ENCODE measurements around the gene IL34.
"Not testable (repeated sequence)": the region's sequence is repeated elsewhere in the genome, so short reads cannot be mapped to it uniquely, and the experiment has no call there.

GRCh38 chr16:70670938-70671337 lies 24.6 kb downstream of the IL34 start:
- TF ChIP-seq, protein P1, sequence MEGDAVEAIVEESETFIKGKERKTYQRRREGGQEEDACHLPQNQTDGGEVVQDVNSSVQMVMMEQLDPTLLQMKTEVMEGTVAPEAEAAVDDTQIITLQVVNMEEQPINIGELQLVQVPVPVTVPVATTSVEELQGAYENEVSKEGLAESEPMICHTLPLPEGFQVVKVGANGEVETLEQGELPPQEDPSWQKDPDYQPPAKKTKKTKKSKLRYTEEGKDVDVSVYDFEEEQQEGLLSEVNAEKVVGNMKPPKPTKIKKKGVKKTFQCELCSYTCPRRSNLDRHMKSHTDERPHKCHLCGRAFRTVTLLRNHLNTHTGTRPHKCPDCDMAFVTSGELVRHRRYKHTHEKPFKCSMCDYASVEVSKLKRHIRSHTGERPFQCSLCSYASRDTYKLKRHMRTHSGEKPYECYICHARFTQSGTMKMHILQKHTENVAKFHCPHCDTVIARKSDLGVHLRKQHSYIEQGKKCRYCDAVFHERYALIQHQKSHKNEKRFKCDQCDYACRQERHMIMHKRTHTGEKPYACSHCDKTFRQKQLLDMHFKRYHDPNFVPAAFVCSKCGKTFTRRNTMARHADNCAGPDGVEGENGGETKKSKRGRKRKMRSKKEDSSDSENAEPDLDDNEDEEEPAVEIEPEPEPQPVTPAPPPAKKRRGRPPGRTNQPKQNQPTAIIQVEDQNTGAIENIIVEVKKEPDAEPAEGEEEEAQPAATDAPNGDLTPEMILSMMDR (IDR thresholded peaks at IDR 0.05), result not testable (repeated sequence)
- TF ChIP-seq POLR2AphosphoS5 (IDR thresholded peaks at IDR 0.05), result not testable (repeated sequence)

Measured in upper lobe of left lung (tissue), 4 donors.